Neutrophil (primary cell): ENCODE results near the gene INHBC.
"Not testable (repeated sequence)": the region's sequence is repeated elsewhere in the genome, so short reads cannot be mapped to it uniquely, and the experiment has no call there.

Source experiments
- H3K27ac ChIP-seq: fragments of 200-600 bp; sonication (generic); 2 replicates; pipeline ENCODE4 v1.5.1; 2016; ENCODE audit warnings: mild to moderate bottlenecking, moderate library complexity
- H3K27me3 ChIP-seq: fragments of 200-600 bp; sonication (generic); 2 replicates; pipeline ENCODE4 v1.6.0; 2016; ENCODE audit warnings: mild to moderate bottlenecking
- H3K36me3 ChIP-seq: fragments of 200-600 bp; sonication (generic); 2 replicates; pipeline ENCODE4 v1.5.1; 2017
- H3K4me1 ChIP-seq, 2 experiments: fragments of 200-600 bp in 1 of 2; sonication (generic) in 1 of 2; 1 replicate in 1 of 2; 2 replicates in 1 of 2; pipeline versions ENCODE4 v1.5.1 to v1.6.1; 2013 to 2016; ENCODE audit warnings: low read depth in 1 of 2, low read length in 1 of 2, mild to moderate bottlenecking in 1 of 2, moderate library complexity in 1 of 2; ENCODE audit not compliant: control insufficient read depth in 1 of 2, insufficient read depth in 1 of 2
- H3K4me3 ChIP-seq, 2 experiments: fragments of 200-600 bp in 1 of 2; sonication (generic) in 1 of 2; 1 replicate in 1 of 2; 2 replicates in 1 of 2; pipeline ENCODE4 v1.5.1; 2013 to 2016; ENCODE audit warnings: low read depth in 1 of 2, low read length in 1 of 2, mild to moderate bottlenecking in 1 of 2, moderate library complexity in 1 of 2
- H3K9me3 ChIP-seq: fragments of 200-600 bp; sonication (generic); 2 replicates; pipeline ENCODE4 v1.5.1; 2016
- TF ChIP-seq, protein P1 (sequence below): fragments of 200-600 bp; sonication (generic); IDR thresholded peaks from 2 replicates; pipeline ENCODE4 v1.5.1; 2016; ENCODE audit warnings: antibody characterized with exemption

INHBC gene

DNA sequence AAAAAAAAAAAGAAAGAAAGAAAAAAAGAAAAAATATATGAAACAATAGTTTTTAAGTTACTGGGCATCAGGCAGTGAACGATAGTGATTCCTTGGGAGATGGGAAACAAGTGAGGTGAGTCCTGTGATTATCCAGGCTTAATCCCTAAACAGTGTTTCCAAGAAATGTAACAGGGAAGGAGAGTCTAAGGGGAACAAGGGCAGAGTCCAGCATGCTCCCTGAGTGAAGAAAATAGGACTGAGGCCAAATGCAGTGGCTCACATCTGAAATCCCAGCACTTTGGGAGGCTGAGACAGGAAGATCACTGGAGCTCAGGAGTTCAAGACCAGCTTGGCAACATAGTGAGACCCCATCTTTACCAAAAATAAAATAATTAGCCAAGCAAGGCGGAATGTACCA, 44.4 kb upstream of the INHBC start:
- H3K4me1 ChIP-seq, result no peaks in the 10 kb centered on the region
- H3K36me3 ChIP-seq, result peaks cover 60% of the 10 kb centered on the region
- TF ChIP-seq, protein P1, sequence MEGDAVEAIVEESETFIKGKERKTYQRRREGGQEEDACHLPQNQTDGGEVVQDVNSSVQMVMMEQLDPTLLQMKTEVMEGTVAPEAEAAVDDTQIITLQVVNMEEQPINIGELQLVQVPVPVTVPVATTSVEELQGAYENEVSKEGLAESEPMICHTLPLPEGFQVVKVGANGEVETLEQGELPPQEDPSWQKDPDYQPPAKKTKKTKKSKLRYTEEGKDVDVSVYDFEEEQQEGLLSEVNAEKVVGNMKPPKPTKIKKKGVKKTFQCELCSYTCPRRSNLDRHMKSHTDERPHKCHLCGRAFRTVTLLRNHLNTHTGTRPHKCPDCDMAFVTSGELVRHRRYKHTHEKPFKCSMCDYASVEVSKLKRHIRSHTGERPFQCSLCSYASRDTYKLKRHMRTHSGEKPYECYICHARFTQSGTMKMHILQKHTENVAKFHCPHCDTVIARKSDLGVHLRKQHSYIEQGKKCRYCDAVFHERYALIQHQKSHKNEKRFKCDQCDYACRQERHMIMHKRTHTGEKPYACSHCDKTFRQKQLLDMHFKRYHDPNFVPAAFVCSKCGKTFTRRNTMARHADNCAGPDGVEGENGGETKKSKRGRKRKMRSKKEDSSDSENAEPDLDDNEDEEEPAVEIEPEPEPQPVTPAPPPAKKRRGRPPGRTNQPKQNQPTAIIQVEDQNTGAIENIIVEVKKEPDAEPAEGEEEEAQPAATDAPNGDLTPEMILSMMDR, result no peak
- H3K27ac ChIP-seq, result no peak overlapping the region
- H3K27me3 ChIP-seq, result no peaks in the 10 kb centered on the region
- H3K4me3 ChIP-seq, result no peak overlapping the region
- H3K9me3 ChIP-seq, result no peaks in the 10 kb centered on the region

DNA sequence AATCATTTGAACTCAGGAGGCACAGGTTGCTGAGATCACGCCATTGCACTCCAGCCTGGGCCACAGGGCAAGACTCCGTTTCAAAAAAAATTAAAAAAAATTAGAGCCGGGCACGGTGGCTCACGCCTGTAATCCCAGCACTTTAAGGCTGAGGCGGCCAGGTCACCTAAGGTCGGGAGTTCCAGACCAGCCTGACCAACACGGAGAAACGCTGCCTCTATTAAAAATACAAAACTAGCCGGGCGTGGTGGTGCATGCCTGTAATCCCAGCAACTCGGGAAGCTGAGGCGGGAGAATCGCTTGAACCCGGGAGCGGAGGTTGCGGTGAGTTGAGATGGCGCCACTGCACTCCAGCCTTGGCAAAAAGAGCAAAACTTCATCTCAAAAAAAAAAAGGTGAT, 39.5 kb upstream of the INHBC start:
- TF ChIP-seq, protein P1, result no peak
- Histone ChIP-seq H3K9me3 (no peaks in the 10 kb centered on the region), H3K27ac (no peak overlapping the region), H3K27me3 (no peaks in the 10 kb centered on the region), H3K4me1 (peaks cover 0 to 5% of the 10 kb centered on the region in 2 experiments), H3K36me3 (peaks cover 41% of the 10 kb centered on the region), H3K4me3 (no peak overlapping the region)

DNA sequence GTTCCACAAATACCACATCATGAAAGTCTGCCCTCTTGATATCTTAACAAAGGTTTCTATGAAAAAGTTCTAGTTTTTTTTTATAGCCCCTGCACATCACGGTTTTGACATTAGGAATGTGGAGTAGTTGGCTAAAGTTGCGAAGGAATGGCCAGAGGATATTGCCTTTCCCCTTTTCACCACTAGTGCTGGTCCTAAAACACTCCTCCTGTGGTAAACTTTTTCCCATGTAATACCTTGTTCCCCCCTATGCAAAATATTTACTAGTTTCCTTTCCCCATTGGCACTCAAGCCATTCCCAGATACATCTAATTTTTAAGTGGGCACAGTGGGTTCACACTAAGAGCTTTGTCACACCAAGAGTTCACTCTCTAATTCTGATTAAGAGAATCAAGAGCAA, 37.1 kb upstream of the INHBC start:
- peaks cover 0 to 5% of the 10 kb centered on the region in 2 experiments for H3K4me1 ChIP-seq
- no peaks in the 10 kb centered on the region for H3K27me3 ChIP-seq
- peaks cover 23% of the 10 kb centered on the region for H3K36me3 ChIP-seq
- no peak overlapping the region for H3K4me3 ChIP-seq
- H3K27ac ChIP-seq, result no peak overlapping the region
- H3K9me3 ChIP-seq, result no peaks in the 10 kb centered on the region
- TF ChIP-seq, protein P1, result no peak

DNA sequence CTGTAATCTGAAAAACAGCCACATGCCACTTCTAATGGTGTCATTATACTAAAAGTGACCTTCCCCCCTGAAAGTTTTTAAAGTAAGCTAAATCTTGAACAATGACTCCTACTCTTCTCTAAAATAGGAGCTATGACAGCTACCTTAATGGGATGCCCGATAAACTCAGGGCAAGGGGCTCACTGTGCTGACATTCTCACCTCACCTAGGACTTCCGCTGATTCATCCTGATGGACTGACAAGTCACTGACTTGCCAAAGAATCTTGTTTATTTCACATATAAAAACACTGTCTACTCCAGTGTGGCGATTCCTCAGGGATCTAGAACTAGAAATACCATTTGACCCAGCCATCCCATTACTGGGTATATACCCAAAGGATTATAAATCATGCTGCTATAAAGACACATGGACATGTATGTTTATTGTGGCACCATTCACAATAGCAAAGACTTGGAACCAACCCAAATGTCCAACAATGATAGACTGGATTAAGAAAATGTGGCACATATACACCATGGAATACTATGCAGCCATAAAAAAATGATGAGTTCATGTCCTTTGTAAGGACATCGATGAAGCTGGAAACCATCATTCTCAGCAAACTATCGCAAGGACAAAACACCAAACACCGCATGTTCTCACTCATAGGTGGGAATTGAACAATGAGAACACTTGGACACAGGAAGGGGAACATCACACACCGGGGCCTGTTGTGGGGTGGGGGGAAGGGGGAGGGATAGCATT, 34.7 kb upstream of the INHBC start:
- not testable (repeated sequence) for H3K4me1 ChIP-seq, H3K9me3 ChIP-seq, H3K36me3 ChIP-seq, H3K27me3 ChIP-seq, H3K27ac ChIP-seq, H3K4me3 ChIP-seq

DNA sequence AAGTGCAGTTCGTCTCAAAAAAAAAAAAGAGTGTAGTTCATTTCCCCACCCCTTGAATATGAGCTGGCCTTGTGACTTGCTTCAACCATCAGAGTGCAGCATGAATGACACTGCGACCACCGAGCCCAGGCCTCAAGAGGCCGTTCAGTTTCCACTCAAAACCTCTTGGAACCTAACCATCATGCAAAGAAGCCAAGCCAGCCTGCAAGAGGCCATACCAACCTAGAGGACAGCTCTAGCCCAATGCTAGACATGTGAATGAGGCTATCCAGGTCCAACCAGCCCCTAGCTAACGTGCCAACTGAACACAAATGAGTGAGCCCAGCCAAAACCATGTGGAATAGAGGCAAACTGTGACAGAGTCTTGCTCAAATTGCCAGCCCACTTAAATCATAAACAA, 33.4 kb upstream of the INHBC start:
- peaks cover 0 to 5% of the 10 kb centered on the region in 2 experiments for H3K4me1 ChIP-seq
- TF ChIP-seq, protein P1, result no peak
- no peaks in the 10 kb centered on the region for H3K27me3 ChIP-seq
- no peaks in the 10 kb centered on the region for H3K9me3 ChIP-seq
- no peak overlapping the region for H3K4me3 ChIP-seq
- peaks cover 3% of the 10 kb centered on the region for H3K36me3 ChIP-seq
- H3K27ac ChIP-seq, result no peak overlapping the region

DNA sequence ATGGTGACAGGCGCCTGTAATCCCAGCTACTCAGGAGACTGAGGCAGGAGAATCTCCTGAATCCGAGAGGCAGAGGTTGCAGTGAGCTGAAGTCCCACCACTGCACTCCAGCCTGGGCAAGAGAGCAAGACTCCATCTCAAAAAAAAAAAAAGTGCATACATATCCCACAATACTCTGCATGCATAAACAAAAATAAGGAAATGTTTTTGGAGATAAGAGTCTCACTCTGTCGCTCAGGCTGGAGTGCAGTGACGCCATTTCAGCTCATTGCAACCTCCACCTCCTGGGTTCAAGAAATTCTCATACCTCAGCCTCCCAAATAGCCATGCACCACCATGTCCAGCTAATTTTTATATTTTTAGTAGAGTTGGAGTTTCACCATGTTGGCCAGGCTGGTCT, 32.4 kb upstream of the INHBC start:
- H3K27ac ChIP-seq, H3K4me3 ChIP-seq, H3K4me1 ChIP-seq, H3K36me3 ChIP-seq, H3K9me3 ChIP-seq, H3K27me3 ChIP-seq: not testable (repeated sequence)
